NCI-H1436 treated with DMSO at 0.1 percent for 48 hours (cell line): ENCODE data around the gene PARD3B.

ENCODE experiments used
- DNase-seq: peaks from one replicate; lab custom pipeline; 2025; lab: John Stamatoyannopoulos, UW

Gene PARD3B

DNA sequence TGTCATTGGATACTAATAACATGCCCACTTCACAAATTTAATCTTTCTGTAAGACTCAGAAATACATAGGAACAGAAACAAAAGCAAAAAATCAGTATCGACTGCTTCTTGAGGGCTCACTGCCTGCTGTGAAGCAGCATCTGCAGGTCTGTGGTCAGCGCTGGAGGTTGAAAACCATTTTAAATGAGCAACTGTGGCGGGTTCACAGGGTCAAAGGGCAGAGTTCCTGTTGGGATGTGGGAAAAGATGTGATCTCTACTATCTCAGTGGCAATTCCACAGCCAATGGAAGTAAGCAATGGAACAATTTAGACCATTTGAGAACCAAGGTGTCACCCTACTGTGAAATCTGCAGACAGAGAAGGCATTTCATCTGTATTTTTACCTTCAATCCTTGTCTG lies 468.3 kb downstream of the PARD3B start:
- DNase-seq, result no peak

GRCh38 chr2:205014201-205014600 lies 468.9 kb downstream of the PARD3B start:
- DNase-seq, result no peak

GRCh38 chr2:205017381-205017780 lies 472.1 kb downstream of the PARD3B start:
- DNase-seq, result no peak

GRCh38 chr2:205017912-205018311 lies 472.6 kb downstream of the PARD3B start:
- no peak for DNase-seq

- no peak for DNase-seq
Measured at GRCh38 chr2:205020673-205021072, 475.4 kb downstream of the PARD3B start.

GRCh38 chr2:205022841-205023240 lies 477.6 kb downstream of the PARD3B start:
- no peak for DNase-seq

DNA sequence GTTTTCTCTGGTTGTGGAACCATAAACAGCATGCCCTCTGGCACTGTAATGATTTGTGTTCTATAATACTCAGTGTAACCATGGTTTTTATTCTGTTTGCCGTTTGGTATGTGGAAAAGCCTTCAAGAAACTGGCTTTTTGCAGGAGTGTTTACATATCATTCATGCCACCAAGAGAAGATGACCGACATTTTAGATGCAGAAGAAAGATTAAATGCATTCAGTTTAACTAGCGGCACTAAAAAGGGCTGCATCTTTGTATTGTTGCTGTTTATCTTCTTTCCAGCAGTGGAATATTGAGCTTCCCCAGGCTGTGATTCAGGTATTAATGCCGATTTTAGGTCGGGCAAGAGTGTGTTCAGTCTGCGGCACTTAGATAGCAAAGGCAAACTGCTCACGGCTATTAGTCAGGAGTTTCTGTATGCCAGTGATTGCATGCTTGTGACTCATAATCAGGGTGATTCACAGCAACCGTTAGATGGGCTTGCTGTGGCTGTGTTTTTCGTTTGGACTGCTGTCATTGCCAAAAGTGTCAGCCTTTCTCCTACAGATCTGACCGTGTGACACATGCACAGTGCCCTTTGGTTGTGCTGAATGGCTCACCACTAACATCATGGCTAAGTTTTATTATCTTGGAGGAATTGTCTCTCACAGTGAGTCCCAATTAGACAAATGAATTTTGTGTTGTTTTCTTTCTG lies 479.7 kb downstream of the PARD3B start:
- DNase-seq, result no peak

GRCh38 chr2:205025580-205026240 lies 480.4 kb downstream of the PARD3B start:
- no peak for DNase-seq

DNA sequence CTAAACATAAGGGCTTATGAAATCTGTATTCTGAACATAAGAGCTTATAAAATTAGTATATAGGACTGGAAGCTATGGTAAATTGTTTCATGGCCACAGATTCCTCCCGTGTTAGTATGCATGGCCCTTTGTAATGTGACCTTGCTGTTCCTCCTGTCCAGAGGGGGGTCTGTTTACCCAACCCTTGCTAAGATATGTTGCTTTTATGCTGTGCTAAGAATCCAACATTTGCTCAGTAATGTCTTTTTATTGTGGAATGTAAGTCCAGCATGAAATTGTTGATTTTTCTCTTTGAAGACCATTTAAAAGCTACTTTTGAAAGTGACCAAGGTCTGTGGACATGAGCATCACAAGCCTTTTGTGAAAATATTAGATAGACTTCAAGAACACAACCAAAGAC lies 485.4 kb downstream of the PARD3B start:
- no peak for DNase-seq

GRCh38 chr2:205032093-205032551 lies 486.8 kb downstream of the PARD3B start:
- no peak for DNase-seq

DNA sequence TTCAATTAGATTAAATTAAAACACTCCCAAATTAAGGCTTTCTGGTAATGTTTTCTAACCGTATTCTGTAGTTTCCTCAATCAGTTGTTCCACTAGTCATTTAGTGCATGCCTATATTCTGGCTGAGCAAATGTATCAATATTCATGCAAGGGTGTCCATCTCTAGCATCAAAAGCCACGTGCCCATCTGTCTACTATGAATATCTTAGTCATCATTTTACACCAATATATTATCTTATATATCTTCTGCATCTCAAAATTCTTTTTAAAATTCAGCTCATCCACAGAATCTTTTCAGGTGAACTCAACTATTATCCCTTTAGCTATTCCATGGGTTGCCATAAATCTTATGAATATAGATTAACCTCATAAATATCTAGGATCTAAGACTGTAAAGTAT lies 488.2 kb downstream of the PARD3B start:
- DNase-seq, result no peak

GRCh38 chr2:205034034-205034433 lies 488.8 kb downstream of the PARD3B start:
- no peak for DNase-seq

- no peak for DNase-seq
Measured at GRCh38 chr2:205040323-205040722, 495.0 kb downstream of the PARD3B start.

- no peak for DNase-seq
Measured at GRCh38 chr2:205041472-205042130, 496.3 kb downstream of the PARD3B start.

DNA sequence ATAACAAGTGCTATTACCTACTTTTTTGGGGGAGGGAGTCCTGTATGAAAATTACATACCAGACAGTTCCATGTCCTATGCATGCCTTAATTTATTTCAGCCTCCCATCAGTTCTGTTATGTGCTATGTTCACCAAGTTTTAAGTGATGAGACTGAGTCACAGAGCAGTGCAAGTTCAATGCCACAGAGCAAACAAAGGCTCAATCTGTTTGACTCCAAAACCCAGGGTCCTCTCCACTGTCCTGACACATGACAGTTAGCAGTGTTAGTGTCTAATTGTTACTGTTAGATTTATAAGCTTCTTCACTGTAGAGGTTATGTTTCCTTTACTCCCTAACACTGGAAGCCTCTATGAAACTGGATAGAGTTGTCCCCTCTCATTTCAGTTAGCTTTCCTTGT lies 498.0 kb downstream of the PARD3B start:
- no peak for DNase-seq

DNA sequence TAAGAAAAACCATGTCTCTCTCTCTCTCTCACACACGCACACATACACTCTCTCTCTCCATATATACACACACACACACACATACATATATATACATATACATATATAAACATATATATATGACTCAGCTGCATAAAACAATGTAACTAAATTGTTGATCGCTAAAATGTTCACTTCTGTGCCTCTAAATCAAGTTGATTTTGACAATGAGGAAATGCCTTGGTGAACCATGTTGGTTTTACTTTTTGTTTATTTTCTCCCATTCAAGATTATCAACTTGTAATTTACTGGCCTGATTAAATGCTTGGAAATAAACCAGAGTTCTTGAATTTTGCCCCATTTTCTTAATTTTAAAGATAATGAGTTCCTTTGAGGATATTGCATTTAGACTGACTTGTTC lies 500.4 kb downstream of the PARD3B start:
- no peak for DNase-seq

DNA sequence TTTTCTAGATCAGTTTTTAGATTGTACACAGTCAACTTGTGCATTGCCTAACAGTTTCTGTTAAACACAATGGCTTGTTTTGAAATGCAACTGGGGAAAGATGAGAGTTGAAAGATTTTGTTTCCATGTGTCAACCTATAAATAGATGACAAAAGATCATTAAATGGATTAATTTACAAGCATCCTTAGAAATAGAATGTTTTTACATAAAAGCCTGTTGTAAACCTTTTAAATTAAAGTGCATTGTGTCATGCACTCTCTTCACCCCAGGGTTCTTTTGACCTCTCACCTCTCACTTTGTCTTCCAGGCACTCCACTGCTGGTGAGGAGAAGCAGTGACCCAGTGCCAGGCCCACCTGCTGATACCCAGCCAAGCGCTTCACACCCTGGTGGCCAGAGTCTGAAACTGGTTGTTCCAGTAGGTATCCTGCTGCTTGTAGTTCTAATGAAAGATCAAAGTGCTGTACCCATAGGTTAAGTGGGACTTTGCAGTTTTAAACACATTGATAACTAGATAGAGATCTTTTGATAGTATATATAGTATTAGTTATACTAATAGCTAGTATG lies 502.1 kb downstream of the PARD3B start:
- no peak for DNase-seq

- no peak for DNase-seq
Measured at GRCh38 chr2:205051417-205051816, 506.1 kb downstream of the PARD3B start.

GRCh38 chr2:205052781-205053180 lies 507.5 kb downstream of the PARD3B start:
- no peak for DNase-seq

DNA sequence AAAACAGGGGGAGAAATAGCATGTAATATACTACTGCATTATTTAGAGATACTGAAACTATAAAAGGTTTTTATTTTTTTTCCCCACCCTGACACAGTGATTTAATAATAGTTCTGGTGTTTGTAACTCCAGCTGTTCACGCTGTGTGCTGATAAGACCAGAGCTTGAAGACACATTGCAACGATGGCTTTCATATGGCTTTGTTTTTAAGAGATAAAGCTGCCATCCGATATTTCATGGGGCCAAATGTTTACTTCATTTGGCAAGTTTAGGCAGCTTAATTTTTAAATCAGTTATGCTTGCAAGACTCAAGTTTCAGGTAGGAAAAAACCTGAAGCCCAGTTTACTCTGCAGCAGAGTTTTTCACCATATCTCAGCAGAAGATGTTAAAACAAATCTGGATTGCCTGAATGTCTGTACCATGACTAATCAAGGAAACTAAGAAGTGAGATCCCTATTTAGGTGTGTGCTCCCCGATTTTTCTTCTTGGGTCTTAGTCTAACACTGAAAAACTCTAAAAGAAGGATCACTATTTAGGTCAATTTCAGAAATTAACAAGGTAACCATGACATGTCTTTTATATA lies 508.6 kb downstream of the PARD3B start:
- no peak for DNase-seq

GRCh38 chr2:205054789-205055188 lies 509.5 kb downstream of the PARD3B start:
- DNase-seq, result no peak

- no peak for DNase-seq
Measured at GRCh38 chr2:205055251-205055650, 510.0 kb downstream of the PARD3B start.

DNA sequence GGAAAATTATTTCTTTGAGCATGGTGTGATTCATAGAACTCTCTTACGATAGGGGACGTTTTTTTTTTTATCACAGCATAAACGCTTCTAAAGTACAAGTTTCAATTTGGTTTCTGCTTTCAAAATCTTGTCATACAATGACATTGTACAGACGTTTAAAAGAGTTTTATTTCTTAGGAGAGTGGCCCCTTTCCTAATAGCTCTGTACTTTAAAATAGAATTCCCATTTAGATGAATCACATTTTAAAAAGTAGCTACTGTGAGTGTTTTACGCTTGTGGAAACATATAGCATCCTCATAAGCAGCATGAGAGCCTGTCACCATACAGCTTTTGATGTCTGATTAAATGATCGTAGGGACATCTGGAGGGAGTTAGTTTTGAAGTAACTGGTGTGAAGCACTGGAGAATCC lies 510.9 kb downstream of the PARD3B start:
- no peak for DNase-seq
